HG03432 (cell line): Measurements from ENCODE around the gene TXNDC16.
"Not testable (repeated sequence)": the region's sequence is repeated elsewhere in the genome, so short reads cannot be mapped to it uniquely, and the experiment has no call there.

ENCODE experiments used
- ATAC-seq: cut with Tn5 transposase; IDR thresholded peaks from one replicate; pipeline ENCODE4 v1.9.1; 2021; ENCODE audit warnings: mild to moderate bottlenecking, moderate library complexity; ENCODE audit not compliant: unreplicated experiment

TXNDC16 gene

DNA sequence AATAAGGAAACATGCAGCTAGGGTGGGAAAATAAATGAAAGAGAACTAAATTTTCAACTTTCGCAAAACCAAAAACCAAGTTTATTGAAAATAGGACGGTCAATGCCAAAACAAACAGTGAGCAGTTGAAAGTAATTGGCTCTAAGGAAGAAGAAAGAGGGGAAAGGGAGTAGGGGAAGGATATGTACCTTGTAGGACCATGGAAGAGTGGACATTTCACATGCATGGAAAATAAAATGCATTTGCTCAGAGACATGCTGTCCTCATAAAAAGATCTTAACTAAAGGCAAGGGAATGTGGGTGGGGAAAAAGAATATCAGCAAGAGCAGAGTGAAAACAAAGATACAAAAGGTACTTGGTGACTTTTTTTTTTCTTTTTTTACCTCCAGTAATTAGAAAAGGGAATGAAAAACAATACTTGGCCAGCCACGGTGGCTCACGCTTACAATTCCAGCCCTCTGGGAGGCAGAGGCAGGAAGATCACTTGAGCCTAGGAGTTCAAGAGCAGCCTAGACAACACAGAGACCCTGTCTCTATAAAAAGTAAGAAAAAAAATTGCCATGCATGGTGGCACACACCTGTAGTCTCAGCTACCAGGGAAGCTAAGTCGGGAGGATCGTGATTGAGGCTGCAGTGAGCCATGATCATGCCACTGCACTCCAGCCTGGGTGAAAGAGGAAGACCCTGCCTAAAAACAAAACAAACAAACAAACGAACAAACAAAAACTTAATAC is 6.6 kb downstream of the TXNDC16 start:
- no peak for ATAC-seq

DNA sequence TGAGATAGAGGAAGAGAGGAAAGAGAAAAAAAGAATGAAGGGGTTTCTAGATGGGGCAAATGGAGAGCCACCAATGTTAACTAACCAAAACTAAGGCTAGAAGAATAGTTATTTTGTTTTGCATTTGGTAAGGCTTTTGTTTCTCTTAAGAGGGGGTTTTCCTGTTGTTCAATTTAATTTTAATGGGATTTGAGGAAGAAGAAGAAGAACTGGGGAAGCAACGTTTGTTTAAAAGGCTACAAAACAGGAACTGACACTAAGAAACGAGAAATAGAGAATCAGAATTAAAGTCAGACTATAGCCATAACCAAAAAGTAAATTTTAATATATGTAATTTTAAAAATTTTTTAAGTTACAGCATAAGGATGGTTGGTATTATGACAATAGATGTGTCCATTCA is 13.7 kb downstream of the TXNDC16 start:
- ATAC-seq: no peak

DNA sequence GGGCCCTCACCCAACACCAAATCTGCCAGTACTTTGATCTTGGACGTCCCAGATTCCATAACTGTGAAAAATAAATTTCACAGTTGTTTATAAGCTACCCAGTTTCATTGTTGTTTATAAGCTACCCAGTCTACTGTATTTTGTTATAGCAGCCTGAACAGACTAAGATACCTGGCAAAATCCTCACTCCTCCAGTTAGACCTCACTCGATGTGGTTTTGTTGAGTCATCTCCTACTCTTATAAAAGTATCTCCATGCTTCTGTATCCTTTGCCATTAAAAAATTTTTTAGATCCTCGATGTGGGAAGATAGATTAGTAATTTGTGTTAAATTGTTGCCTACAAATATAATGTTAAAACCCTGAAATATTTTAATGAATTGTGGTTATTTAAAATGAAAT is 16.0 kb downstream of the TXNDC16 start:
- ATAC-seq: no peak

DNA sequence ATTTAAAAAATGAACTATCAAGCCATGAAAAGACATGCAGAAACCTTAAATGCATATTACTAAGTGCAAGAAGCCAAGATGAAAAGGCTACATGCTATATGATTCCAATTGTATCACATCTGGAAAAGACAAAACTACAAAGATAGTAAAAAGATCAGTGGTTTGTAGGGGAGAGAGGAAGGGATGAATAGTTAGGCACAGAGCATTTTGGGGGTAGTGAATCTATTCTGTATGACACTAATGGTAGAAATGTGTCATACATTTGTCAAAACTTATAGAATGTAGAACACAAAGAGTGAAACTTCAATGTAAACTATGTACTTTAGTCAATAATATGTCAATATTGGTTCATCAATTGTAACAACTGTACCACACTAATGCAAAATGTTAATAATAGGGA is 20.8 kb downstream of the TXNDC16 start:
- no peak for ATAC-seq

DNA sequence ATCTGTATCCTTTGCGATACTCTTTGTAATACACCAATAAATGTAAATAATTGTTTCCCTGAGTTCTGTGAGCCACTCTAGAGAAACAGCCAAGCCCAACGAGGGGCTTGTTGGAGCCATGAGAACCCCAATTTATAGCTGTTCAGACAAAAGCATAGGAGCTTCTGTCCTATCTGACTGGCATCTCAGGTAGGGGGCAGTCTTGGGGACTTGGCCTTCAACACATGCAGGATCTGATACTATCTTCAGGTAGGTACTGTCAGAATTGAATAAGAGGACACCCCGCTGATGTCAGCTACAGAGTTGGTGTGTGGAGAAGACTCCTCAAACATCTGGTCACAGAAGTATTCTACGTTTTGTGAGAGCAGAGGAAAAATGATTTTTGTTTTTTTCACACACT is 25.3 kb downstream of the TXNDC16 start:
- ATAC-seq: no peak

DNA sequence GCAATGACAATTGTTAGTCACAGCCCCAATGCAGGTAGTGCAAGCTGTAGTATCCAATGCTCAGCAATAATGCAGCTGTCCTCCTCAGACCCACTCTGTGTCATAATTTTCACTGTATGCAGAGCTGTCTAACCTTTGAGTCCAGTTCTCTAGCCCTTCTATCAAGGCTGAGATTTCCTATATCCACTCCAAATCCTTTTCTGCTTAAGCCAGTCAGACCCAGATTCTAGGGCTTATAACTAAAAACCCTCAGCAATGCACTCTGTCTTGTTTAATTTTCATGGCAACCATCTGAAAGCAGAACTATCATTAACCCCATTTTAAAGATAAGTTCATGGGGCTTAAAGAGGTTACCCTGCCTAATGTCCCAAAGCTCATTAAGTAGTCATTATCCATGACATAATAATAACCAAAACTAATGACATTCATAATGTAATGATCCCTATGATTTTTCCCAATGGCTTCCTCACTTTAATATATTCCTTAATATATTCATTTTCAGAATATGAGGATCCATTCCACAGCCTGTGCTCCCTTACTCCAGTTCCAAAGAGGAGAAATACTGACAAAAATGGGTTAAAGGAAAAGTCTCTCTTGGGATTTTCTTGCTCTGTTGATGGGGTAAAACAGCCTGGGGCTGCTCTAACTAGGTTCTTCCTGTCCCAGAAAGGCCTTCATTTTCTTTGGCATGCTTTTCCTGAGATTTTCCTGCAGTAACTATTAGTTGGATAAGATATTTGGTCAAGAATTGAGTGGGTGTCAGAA is 29.5 kb downstream of the TXNDC16 start:
- no peak for ATAC-seq

DNA sequence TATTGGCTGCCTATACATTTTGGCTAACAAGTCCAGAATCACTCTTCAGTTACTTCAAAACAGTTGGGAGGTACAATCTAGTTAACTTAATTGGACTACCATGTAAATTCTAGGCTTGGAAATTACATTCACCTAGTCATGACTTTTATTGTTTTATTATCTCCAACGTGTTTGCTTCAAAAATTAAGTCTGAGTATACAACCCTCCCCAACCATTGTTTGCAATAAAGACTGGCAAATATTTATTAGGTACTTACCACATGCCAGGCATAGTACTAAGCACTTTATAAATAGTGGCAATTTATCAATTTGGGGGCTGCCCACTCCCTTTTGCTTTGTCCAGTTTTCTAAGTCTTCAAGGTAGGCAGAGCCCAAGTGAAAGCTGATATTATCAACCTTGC is 30.3 kb downstream of the TXNDC16 start:
- ATAC-seq: no peak

DNA sequence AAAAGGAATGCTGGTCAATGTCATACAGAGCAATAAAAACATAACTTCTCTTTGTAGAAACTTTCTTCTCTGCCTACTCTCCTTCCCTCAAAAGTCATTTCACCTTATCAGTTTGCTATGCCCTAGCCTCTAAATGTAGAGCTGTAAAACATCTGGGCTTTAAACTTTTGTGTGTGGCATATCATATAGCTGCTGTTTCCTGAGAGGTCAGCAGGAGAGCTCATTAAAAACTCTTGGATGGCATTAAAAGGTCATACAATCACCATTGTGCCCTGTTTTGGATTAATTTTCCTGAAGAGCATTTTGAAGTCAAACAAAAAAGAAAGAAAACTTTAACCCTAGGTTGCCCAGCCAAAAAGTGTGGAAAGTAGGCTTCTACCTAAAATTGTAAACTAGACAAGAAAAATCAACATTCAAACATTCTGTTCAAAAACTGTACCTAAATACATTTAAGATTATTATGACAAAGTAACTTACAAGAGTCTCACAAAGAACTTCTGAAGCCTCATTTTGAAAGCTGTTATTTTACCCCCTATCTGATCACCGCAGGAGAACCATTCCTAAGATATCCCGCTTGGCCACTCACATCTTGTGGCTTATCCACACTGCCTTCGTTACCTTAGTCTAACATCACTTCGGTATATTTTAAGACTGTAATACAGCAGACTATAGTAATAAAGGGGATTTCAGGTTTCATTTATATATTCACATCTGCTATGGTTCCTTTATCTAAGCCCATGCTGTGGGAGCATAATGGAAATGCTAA is 38.1 kb downstream of the TXNDC16 start:
- no peak for ATAC-seq

DNA sequence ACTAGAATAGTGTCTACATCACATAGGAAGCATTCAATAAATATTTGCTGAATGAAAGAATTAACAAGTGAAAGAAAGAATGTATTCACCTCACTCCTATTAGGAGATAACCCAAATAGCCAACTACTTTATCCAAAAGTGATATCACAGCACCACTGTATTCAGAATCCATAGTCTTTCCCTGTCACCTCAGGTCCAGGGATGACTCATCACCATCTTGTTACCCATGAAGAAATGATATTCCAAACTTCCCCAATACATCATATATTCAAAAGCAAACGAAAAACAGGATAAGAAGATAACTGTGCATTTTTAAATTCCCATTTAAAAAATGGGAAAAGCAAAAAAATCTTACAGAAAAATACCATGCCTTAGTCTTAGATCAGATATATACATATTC is 39.1 kb downstream of the TXNDC16 start:
- no peak for ATAC-seq

DNA sequence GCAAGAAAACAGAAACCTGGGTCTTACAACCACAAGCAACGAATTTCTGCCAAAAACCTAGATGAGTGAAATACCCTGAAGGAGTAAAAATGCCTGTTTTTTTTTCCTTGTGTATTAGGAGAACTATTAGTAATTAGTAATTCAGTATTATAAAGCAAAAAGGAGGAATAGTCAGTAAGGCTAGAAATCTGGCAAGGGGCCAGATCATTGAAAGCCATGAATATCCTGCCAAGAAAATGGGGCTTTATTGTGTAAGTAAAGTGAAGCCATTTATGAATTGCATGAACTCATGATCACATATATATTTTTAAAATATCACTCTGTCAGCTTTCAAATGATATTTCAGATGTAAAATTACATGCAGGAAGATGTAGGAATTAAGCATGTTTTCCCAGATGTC is 57.9 kb downstream of the TXNDC16 start:
- ATAC-seq: no peak

DNA sequence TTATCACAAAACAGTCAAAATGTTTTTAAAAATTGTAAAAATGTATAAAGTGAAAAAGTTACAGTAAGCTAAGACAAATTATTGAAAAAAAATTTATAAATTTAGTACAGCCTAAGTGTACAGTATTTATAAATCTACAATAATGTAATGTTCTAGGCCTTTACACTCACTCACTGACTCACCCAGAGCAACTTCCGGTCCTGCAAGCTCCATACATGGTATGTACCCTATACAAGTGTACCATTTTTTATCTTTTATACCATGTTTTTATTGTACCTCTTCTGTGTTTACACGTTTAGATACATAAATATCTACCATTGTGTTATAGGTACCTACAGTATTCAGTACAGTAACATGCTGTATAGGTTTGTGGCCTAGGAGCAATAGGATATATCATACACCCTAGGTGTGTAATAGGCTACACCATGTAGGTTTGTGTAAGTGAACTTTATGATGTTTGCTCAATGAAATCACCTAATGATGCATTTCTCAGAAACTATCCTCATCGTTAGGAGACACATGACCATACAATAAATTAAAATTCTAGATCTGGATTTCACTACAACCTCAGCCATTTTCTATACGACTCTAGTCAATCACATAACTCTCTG is 66.8 kb downstream of the TXNDC16 start:
- no peak for ATAC-seq

DNA sequence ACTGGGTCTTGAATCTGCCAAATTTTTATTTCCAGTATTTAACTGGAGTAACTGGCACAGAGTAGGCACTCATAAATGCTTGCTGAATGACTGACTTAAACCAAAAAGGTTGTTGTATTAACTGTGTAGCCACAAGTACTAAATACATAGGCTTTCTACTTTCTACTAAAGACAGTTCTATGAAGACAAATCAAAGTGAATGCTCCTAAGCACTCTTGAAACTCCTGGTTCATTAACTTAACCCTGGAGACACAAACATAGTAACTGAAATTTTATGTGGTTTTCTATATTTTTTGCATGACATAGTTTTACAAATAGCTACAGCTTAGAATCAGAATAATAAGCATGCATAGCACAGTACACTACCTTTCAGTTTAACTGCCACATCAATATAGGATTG is 70.4 kb downstream of the TXNDC16 start:
- no peak for ATAC-seq

DNA sequence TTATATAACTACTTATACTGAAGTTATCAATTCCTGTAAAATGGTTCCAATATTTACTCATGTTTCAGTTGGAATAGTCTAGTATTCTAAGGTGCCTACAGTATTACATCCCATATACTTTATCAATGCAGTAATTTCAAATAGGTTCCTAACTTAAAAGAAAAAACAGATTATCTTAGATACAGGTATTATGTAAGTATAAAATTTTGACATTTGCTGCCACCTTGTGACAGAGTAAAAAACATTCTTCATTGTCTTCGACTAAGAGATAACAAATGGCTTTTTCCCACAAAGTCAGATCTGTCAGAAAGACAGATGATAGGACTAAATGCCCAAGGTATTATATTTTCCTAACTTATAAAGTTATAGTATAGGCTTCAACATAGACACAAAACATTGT is 78.7 kb downstream of the TXNDC16 start:
- no peak for ATAC-seq

DNA sequence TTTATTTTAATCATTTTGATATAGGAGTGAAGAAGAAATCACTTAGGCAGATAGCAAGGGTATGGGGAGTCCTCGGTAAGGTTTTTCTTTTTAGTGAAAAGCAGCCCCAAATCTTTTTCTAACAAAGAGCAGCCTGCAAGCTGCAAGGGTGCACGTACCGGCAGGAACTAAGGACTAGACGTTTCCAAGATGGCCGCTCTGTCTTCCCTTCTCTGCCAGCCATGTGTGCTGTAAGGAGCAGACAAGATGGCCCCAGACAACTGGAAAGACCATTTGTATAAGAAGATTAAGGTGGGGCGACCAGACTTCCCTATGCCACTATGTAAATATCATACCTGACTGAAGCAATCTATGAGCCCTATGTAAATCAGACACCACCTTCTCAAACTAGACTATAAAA is 79.6 kb downstream of the TXNDC16 start:
- no peak for ATAC-seq

DNA sequence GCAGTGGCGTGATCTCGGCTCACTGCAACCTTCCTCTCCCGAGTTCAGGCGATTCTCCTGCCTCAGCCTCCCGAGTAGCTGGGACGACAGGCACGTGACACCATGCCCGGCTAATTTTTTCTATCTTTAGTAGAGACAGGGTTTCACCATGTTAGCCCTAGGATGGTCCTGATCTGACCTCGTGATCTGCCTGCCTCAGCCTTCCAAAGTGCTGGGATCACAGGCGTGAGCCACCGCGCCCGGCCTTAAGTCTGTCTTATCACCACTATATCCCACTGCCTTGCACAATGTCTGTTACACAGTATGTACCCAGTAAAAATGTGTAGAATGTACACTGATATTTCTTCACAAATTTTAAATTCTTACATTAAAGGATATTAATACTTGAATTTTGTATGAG is 80.1 kb downstream of the TXNDC16 start:
- ATAC-seq: not testable (repeated sequence)

DNA sequence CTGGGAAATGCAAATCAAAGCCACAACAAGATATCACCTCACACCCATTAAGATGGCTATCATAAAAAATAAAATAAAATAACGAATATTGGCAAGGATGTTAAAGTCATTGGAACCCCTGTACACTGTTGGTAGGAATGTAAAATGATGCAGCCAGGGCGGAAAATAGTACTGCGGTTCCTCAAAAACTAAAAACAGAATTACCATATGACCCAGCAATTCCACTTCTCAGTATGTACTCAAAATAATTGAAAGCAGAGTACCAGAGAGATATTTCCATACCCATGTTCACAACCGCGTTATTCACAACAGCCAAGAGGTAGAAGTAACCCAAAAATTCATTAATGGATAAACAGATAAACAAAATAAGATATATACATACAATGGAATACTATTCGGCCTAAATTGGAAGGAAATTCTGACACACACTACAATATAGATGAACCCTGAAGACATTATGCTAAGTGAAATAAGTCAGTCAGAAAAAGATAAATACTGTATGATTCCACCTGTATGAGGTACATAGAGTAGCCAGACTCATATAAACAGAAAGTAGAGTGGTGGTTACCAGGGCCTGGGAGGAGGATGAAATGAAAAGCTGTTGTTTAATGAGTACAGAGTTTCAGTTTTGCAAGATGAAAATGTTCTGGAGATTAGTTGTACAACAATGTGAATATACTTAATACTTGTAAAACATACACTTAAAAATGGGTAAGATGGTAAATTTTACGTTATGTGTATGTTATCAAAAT is 84.6 kb downstream of the TXNDC16 start:
- ATAC-seq: no peak

DNA sequence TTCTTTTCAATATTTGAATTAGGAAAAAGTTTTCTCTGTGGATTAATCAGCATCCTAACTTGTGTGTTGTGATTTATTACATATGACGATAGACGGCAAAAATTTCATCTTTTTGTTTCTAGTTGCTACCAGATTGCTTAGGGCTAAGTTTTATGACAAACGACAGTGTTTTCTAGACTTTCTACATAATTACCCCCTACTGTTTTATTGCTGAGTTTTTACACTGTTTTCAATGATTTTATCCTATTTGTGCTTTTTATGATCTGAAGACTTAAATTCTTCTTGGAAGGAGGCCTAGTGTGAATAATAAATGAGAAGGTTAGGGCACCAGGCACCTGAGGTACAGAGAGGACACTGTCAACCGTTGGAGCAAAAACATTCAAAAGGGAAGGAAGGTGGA is 88.1 kb downstream of the TXNDC16 start:
- no peak for ATAC-seq

DNA sequence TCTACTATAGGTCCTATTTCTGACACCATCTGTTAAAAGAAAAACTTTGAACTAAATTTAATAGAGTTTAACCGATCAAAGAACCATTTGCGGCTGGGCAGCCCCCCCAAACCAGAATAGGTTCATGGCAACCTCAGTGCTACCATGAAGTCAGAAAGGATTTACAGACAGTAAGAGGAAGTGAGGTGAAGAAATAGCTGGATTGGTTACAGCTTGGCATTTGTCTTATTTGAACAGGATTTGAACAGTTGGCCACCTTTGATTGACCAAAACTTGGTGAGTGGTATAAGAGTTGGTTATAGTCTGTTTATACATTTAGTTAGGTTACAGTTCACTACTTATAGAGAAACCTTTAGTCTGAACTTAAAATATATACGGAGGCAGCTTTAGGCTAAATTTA is 88.9 kb downstream of the TXNDC16 start:
- no peak for ATAC-seq

DNA sequence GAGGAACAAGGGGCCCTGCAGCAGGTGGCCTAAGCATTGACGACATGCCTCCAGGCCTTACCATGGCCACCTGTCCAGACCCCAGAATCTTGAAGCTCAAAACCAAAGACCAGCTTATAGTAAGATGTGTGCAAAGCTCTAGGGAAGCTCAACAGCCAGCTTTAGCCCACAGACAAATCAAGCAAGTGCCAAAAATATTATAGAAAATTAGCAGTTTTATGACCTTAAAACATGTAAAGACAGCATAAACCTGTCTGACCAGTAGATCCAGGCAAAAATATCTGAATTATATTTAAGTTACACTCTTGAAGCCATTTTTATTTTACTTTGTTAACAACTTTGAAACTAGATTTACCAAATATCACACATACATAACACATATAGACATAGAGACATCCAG is 90.6 kb downstream of the TXNDC16 start:
- ATAC-seq: no peak

DNA sequence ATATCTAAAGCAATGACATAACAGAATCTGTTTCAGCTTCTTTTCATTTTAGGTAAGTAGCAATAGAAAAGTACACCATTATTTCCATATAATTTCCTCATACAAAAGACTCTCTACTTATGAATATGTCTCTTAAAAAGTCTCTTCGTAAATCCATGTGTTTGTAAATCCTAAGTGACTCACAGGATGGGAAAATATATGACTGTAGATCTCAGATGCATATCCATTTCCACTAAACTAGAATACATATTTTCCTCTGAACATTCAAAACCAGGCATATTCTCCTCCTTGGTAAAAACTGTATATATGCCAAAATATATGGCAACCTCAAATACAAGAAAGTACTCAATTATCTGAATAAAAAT is 93.6 kb downstream of the TXNDC16 start:
- ATAC-seq: no peak

DNA sequence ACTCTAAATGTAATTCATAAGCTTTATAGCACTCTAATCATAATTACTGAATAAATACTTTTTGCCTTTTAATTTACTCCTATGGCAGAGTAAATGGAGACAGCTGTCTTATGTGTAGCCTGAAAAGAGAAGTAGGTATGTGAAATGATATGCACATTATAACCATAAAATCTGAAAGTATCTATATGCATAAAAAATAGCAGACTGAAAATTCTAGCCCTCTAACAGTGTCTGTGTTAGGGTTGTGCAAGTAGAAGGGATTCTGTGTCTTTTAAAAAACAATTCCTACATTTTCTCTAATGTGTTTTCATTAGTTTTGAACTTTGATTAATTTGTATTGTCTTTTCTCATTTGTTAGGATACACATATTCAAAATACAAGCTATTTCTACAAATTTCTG is 94.9 kb downstream of the TXNDC16 start:
- ATAC-seq: no peak
